ENCODE measurements around the gene EID3.
"Not testable (repeated sequence)": the region's sequence is repeated elsewhere in the genome, so short reads cannot be mapped to it uniquely, and the experiment has no call there.

The EID3 gene

GRCh38 chr12:104313568-104314241 lies 10.2 kb downstream of the EID3 start:
- DNase-seq (ENCODE audit: low spot score): no peak

GRCh38 chr12:104314242-104314614 lies 10.7 kb downstream of the EID3 start:
- no peak for DNase-seq (ENCODE audit: low spot score)

DNA sequence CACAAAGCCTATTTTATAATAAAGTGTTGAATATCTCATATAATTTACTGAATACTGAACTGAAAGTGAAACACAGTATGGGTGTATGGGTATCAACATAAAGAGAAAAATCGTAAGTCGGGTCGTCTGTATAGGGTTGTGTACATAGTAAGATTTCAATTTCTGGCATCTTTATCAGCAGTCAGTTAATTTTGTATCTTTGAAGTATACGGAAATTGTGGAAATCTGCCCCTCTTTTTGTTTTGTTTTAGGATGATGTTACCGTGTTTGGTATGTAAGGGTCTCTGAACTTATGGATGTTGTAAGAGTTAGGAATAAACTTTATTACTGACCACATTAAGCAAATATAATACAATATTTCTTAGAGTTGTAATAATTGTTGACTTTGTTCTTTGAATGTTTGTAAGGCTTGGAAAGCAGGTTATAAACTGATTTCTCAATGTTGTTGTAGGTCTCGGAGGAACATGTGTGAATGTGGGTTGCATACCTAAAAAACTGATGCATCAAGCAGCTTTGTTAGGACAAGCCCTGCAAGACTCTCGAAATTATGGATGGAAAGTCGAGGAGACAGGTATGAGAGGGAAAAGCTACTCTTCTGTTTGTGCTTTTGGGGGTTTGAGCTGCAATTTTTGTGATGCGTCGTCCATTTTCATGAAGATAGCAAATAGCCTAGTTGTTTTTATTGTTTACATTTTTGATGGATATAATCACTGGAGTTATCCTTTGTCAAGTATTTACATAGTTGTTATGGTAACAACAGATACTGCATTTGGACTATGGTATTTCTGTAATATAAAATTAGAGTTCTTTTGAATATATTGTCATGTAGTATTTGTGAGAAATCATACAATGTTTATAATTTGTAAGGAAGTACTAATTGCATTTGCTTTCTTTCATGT lies 12.0 kb downstream of the EID3 start:
- no peak for DNase-seq (ENCODE audit: low spot score)

DNA sequence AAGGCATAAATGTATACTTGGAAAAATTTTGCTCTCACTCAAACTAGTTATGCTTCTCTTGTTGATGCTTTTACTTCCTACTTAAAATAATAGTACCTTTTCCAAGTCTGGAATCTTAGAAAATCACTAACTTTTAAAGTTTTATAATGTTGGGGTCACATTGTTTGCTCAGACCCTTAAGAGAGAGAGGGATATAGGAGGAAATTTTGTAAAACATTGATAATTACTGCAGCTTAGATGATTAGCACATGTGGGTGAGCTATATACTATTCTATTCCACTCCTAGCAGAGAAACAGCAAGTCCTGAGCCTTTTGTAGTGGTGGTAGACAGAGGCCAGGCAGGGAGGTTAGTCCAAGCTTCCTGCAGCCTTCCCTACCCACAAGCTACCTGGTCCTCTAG lies 13.4 kb downstream of the EID3 start:
- DNase-seq (ENCODE audit: low spot score): no peak

DNA sequence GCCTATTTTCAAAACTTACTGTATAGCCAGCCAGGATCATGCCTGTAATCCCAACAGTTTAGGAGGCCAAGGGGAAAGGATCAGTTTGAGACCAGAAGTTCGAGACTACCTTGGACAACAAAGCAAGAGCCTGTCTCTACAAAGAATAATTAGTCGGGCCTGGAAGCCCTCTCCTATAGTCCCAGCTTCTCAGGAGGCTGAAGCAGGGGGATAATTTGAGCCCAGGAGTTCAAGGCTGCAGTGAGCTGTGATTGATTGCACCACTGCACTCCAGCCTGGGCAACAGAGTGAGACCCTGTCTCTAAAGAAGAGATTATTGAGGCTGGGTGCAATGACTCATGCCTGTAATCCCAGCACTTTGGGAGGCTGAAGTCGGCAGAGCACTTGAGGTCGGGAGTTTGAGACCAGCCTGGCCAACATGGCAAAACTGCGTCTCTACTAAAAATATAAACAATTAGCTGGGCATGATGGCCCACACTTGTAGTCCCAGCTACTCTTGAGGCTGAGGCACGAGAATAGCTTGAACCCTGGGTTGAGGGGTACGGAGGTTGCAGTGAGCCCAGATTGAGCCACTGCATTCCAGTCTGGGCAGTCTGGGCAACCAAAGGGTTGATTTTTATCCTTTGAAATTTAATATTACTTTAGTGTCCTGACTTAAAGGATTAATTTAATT lies 14.1 kb downstream of the EID3 start:
- DNase-seq (ENCODE audit: low spot score): no peak

- no peak for DNase-seq (ENCODE audit: low spot score)
Measured at GRCh38 chr12:104319028-104319427, 15.5 kb downstream of the EID3 start.

DNA sequence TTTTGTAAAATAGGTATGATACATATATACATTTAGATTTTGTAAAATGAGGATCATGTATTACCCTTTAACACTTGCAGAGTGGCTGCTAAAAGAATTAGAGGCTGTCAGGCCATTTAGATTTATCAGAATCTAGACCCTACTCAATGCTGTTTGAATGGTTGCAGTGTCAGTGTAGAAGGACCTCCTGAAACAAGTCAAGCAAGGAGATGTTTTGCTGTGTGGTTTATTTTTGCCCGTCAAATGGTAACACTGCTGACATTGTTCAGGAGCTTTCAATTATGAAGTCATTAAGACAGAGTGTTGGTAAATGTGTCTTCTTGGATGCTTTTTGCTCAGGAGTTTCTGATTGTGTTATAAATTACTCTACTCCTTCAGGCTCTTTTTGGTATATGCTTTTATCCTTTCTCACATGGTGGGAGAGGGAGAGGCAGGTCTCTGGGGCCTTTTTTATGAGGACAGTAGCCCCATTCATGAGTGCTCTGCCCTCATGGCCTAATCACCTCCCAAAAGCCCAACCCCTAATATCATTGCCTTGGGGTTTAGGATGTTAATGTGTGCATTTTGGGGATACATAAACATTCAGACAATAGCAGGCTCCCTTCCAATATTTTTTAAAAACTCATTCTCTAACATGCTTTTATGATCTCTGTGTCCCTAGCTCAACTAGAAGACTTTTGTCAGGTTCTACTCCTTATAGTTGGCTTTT lies 16.5 kb downstream of the EID3 start:
- DNase-seq (ENCODE audit: low spot score): no peak

DNA sequence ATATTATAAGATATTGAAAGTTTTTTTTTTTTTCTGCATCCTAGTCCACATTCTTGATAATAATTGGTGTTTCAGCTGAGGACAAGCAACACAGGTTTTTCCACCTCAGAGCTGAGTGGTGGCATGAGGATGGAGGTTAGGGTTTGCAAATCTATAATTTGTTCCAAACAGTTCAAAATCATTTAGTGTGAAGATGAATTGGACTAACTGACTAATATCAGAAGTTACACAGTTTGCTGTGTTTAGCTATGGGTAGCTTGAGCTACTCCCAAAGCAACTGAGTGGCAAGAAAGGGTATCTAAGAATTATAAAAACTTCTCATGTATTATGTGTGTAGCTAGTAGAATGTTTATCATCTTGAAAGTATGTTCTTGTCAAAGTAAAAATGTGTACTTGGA lies 17.1 kb downstream of the EID3 start:
- no peak for DNase-seq (ENCODE audit: low spot score)

DNA sequence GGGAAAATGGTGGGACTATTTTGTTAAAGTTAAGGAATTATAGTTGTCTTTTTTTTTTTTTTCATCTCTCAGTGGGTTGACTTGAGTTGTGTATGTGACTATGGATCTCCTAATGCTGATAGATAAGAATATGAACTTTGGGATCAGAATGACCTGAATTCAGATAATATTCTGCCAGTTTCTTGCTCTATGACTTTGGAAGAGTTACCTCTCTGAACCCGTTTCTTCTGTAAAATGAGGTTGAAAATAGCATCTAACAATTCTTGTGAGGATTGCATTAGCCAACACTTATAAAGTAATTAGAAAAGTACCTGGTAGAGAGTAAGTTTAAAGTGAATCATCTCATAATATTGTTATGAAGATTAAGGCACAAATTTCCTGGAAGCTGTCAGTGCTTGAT lies 18.4 kb downstream of the EID3 start:
- no peak for DNase-seq (ENCODE audit: low spot score)

- not testable (repeated sequence) for DNase-seq (ENCODE audit: low spot score)
Measured at GRCh38 chr12:104322533-104322932, 19.0 kb downstream of the EID3 start.

DNA sequence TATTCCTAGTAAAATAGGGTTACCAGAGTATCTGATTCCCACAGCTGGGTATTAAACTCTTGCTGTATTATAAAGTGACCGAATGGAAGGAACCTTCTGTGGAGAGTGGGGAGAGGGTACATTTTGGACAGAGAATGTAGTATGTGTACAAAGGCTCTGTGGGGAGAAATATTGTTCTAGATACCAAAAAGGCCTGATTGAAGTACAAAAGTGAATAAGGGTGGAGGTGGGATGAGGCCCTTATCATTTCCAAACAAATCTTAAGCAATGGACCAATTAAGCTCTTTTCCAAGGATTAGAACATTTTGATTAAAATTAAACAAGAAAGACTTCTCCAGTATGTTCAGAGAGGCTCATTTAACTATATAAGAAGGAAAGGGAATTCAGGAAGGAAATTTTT lies 20.4 kb downstream of the EID3 start:
- no peak for DNase-seq (ENCODE audit: low spot score)

DNA sequence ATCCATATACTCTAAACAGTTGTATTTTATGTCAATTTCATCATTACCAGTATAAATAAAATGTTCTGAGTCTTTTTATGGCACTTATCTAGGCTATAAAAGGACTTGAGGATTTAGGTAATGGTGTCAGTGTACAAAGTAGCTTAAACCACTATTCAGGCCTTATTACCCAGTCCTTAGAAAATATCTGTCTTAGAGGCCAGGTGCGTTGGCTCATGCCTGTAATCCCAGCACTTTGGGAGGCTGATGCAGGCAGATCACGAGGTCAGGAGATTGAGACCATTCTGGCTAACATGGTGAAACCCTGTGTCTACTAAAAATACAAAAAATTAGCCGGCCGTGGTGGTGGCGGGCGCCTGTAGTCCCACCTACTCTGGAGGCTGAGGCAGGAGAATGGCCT lies 24.7 kb downstream of the EID3 start:
- DNase-seq (ENCODE audit: low spot score): not testable (repeated sequence)

DNA sequence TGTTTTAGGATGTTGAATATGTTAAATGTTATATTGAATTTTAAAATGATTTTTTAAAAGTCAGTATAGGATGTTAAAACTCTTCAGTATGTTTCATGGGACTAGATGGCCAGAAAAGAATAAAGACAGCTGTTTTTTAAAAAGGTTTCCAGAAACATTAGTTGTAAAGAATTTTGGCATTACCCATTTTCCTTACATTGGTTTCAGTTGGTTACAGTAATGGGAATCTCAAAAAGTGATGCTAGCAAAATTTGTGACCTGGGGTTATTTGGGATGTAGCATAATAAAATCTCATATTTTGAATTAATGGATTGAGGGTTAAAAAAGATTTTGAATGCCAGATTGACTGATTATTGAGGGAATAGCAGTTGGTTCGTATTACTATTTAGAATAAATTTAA lies 25.3 kb downstream of the EID3 start:
- no peak for DNase-seq (ENCODE audit: low spot score)

DNA sequence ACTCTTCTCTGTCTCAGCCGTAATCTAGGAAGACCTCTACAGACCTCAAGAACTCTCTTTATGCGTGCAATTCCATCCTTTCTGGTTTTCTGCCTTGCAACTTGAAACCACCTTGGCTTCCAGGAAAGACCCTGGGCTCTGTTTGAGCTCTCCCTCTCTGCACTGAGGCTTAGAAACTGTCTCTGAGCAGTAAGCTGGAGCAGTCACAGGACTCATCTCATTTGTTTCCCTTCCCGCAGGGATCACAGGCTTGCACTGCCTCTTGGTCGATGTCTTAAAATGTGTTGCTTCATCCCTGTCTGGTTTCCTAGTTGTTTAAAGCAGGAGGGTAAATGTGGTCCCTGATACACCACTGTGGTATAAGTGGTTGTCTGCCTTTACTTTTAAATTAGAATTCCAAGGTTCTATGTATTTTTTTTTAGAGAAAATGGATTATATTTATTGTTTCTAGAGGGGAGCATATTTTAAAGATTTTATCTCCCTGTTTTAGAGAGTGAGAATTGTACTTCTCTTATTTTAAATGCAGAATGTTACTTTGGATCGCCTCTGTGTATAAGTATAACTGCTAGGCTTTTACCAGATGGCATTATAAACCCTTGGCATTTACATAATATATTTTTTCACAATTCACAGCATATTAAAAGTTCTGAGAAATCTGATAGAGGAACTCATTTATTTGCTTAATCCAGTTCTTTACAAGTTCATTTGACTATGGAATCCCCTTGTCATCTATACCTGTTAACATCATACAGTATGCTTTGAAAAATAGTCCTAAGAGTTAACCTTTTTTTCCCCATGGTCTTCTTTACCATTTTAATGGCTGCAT lies 26.4 kb downstream of the EID3 start:
- no peak for DNase-seq (ENCODE audit: low spot score)

- DNase-seq (ENCODE audit: low spot score): no peak
Measured at GRCh38 chr12:104331376-104331775, 27.8 kb downstream of the EID3 start.

GRCh38 chr12:104332273-104332672 lies 28.7 kb downstream of the EID3 start:
- DNase-seq (ENCODE audit: low spot score): not testable (repeated sequence)

DNA sequence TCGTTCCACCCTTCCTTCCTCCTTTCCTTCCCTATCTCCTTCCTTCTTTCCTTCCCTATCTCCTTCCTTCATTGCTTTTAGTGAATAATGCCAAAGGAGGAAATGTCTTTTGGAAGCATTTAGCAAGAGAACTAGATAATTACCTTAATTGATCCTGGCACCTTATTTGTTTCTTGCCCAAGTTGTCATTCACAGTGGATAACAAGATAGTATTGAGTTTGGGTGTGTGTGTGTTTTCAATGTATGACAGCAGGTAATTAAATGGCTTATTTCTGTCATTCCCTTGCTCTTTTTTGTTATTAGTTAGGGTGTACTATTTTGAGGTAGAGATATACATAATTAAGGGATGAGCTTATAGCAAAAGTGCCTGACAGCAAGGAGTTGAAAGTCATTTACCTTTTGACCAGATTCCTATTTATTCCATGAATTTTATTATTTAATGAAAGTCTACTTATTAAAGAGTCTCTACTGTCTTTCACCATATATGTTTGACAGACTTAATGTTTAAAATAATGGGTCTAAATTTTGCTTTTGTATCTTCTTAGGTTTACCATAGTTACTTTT lies 30.2 kb downstream of the EID3 start:
- DNase-seq (ENCODE audit: low spot score): no peak

GRCh38 chr12:104334581-104334980 lies 31.0 kb downstream of the EID3 start:
- no peak for DNase-seq (ENCODE audit: low spot score)

- DNase-seq (ENCODE audit: low spot score): no peak
Measured at GRCh38 chr12:104336115-104336514, 32.6 kb downstream of the EID3 start.

DNA sequence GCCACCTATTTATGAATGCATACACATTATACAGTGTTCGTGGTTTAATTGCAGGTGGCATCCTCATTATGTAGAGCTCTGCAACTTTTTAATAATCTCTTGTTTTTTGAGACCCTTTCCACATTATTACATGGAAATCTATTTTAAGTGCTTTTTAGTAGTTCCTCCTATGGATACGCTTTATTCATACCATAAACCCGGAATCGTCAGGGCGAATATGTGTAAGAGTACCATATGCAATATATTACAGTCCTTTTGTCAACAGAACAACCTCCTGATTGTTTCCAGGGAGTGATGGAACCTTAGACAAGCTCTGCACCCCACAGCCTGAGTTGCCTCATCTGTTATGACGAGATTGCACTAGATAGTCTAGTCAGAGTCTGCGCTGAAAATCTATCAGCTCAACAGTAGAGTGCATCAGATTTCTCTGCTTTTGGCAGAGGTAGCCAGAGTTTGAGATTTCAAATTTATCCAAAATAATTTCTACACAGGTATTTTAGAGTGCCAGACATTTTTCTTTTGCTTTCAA lies 33.6 kb downstream of the EID3 start:
- DNase-seq (ENCODE audit: low spot score): no peak

GRCh38 chr12:104339663-104340062 lies 36.1 kb downstream of the EID3 start:
- DNase-seq (ENCODE audit: low spot score): no peak

Data from D341Med (cell line).